SK-N-MC (cell line): ENCODE data around the gene HMCES.
"Not testable (repeated sequence)": the region's sequence is repeated elsewhere in the genome, so short reads cannot be mapped to it uniquely, and the experiment has no call there.

Source experiments
- DNase-seq: peaks from one replicate; pipeline ENCODE4 v3.0.0-alpha.2; 2011; ENCODE audit warnings: low read depth, low spot score
- H3K27ac ChIP-seq: fragments of 200-600 bp; sonication (generic); 2 replicates; pipeline ENCODE4 v1.5.1; 2016; ENCODE audit warnings: mixed run types
- H3K36me3 ChIP-seq: fragments of 200-600 bp; sonication (generic); 2 replicates; pipeline ENCODE4 v1.6.1; 2017; ENCODE audit warnings: antibody characterized with exemption, low read length, mixed read lengths; ENCODE audit not compliant: insufficient read depth
- H3K4me3 ChIP-seq: fragments of 200-600 bp; sonication (generic); 2 replicates; pipeline ENCODE4 v1.5.1; 2016
- H3K9ac ChIP-seq: fragments of 200-600 bp; sonication (generic); 2 replicates; pipeline ENCODE4 v1.8.0; 2017; ENCODE audit warnings: mixed run types, mixed read lengths; ENCODE audit not compliant: insufficient read length
- H3K9me3 ChIP-seq: fragments of 200-600 bp; sonication (generic); 2 replicates; pipeline ENCODE4 v1.6.1; 2017; ENCODE audit warnings: low read depth, mild to moderate bottlenecking, antibody characterized with exemption, low read length, moderate library complexity, mixed read lengths
- EZH2 ChIP-seq: fragments of 200-600 bp; sonication (generic); IDR thresholded peaks from one replicate; pipeline ENCODE4 v1.6.1; 2017; ENCODE audit warnings: antibody characterized with exemption
- FOXP2 ChIP-seq: optimal IDR thresholded peaks from 2 replicates; pipeline ENCODE3; 2011; ENCODE audit warnings: mild to moderate bottlenecking, moderate library complexity; ENCODE audit not compliant: insufficient read depth; ENCODE audit errors: extremely low read length, control extremely low read depth
- POLR2AphosphoS5 ChIP-seq: IDR thresholded peaks from 2 replicates; pipeline ENCODE4 v1.6.1; 2012; ENCODE audit warnings: mild to moderate bottlenecking, low read depth, low read length, borderline replicate concordance

The HMCES gene

DNA sequence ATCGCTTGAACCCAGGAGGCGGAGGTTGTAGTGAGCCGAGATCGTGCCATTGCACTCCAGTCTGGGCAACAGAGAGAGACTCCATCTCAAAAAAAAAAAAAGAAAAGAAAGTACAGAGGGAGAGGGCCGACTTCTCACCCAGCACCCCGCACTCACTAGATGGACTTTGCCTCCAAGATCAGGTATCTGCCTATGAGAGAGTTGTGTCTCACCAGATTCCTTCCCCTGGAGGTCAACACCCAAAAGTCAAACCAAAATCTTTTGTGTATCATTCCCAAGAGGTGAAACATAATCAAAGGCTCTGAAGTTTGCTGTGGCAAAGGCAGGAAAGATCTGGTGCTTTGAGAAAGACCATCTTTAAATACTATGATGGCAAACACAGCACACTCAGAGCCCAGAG lies 51.2 kb downstream of the HMCES start:
- Histone ChIP-seq H3K36me3 (no peaks in the 10 kb centered on the region), H3K9me3 (no peaks in the 10 kb centered on the region), H3K9ac (no peak overlapping the region), H3K4me3 (no peak overlapping the region), H3K27ac (no peak overlapping the region)
- DNase-seq: no peak
- TF ChIP-seq EZH2 (no peak), FOXP2 (no peak), POLR2AphosphoS5 (no peak)

GRCh38 chr3:129330409-129330808 lies 51.7 kb downstream of the HMCES start:
- Histone ChIP-seq H3K9ac (no peak overlapping the region), H3K36me3 (no peaks in the 10 kb centered on the region), H3K4me3 (no peak overlapping the region), H3K9me3 (no peaks in the 10 kb centered on the region), H3K27ac (no peak overlapping the region)
- DNase-seq: no peak
- TF ChIP-seq POLR2AphosphoS5 (no peak), FOXP2 (no peak), EZH2 (no peak)

DNA sequence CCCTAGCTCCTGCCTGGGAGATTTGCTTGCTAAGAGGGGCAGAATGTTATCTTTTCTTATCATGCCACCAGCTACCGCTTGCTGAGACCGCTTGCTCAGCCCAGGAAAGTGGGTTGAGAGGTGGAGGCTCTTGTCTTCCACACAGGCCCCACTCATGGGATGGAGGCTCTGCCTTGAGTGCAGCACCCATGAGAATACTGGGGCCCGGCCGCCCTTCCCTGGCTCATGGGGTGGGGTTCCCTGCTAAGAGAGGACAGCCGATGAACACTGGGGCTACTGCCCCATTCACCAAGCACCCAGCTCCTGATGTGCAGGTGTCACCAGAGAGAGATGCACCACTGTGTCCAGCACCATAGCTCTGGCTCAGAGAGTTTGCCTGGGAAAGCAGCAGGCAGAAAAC lies 55.2 kb downstream of the HMCES start:
- no peaks in the 10 kb centered on the region for H3K36me3 ChIP-seq
- H3K9me3 ChIP-seq: no peaks in the 10 kb centered on the region
- no peak for TF ChIP-seq FOXP2
- TF ChIP-seq EZH2: no peak
- no peak for TF ChIP-seq POLR2AphosphoS5

GRCh38 chr3:129336093-129336706 lies 57.5 kb downstream of the HMCES start:
- Histone ChIP-seq H3K9me3 (no peaks in the 10 kb centered on the region), H3K27ac (no peak overlapping the region), H3K4me3 (no peak overlapping the region), H3K9ac (no peak overlapping the region), H3K36me3 (no peaks in the 10 kb centered on the region)
- no peak for DNase-seq
- TF ChIP-seq POLR2AphosphoS5 (no peak), FOXP2 (no peak), EZH2 (no peak)

More for the DNA sequence above, 55.2 kb downstream of the HMCES start:
- Histone ChIP-seq H3K27ac (no peak overlapping the region), H3K4me3 (no peak overlapping the region), H3K9ac (no peak overlapping the region)
- no peak for DNase-seq

DNA sequence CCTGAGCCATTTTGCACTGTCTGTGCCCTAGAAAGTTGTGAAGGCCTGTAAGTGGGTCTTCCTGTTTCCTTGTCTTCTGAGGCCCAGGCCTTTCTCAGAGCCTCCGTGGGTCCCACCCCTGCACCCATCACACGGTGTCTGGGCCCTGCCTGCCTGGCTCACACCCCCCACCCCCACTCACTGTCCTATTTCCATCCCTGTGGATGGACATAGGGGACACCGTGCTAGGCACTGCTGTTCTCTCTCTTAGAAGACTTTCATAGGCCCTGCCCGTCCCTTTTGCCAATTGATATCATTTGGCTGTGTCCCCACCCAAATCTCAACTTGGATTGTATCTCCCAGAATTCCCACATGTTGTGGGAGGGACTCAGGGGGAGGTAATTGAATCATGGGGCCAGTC lies 59.0 kb downstream of the HMCES start:
- DNase-seq, H3K4me3 ChIP-seq, H3K9ac ChIP-seq, H3K36me3 ChIP-seq, H3K27ac ChIP-seq, H3K9me3 ChIP-seq: not testable (repeated sequence)

- H3K27ac ChIP-seq, DNase-seq, H3K9ac ChIP-seq, H3K4me3 ChIP-seq, H3K9me3 ChIP-seq, H3K36me3 ChIP-seq: not testable (repeated sequence)
Observed at GRCh38 chr3:129339186-129339585, 60.5 kb downstream of the HMCES start.

DNA sequence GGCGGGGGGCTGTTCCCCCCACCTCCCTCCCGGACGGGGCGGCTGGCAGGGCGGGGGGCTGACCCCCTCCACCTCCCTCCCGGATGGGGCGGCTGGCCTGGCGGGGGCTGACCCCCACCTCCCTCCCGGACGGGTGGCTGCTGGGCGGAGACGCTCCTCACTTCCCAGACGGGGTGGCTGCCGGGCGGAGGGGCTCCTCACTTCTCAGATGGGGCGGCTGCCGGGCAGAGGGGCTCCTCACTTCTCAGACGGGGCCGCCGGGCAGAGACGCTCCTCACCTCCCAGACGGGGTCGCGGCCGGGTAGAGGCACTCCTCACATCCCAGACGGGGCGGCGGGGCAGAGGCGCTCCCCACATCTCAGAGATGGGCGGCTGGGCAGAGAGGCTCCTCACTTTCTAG lies 61.2 kb downstream of the HMCES start:
- not testable (repeated sequence) for H3K27ac ChIP-seq, H3K36me3 ChIP-seq, H3K4me3 ChIP-seq, DNase-seq, H3K9me3 ChIP-seq, H3K9ac ChIP-seq

DNA sequence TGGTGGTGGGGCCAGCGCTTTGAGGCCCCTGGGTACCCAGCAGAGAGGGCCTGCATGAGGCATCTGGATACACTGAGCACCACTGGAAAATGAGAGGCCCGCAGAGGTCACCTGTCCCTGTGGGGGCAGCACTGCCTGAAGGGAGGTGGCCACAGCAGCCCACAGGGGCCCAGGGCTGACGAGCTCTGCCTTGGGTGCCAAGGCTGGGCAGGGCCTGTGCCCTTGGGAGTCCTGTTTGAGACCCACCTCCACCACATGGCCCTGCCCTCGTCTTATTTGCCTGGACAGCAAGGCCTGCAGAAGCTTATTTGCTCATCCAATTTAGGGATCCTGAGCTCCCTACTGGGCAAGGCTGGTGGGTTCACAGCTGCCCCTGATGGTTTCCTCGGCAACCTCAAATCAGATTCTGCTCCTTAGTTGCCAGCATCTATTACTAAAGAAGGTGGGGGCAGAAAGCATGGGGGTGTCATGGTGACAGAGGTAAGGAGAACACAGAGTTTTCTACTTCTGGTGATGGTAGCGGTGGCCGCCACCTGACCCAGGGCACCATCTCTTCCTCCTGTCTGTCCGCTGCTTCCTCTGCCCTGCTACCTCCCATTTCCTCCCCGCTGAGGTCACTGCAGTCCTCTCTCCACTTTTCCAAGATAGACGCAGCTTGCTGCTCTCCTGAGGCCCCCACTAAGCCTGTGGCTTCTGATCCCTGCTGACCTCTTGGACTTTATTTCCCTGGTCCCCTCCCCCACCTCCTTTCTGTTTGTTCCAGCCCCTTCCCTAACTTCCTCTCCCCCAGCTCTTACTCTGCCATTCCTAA lies 62.9 kb downstream of the HMCES start:
- no peak overlapping the region for H3K4me3 ChIP-seq
- no peak overlapping the region for H3K27ac ChIP-seq
- no peaks in the 10 kb centered on the region for H3K9me3 ChIP-seq
- H3K36me3 ChIP-seq: no peaks in the 10 kb centered on the region
- DNase-seq: no peak
- no peak for TF ChIP-seq EZH2
- no peak overlapping the region for H3K9ac ChIP-seq

DNA sequence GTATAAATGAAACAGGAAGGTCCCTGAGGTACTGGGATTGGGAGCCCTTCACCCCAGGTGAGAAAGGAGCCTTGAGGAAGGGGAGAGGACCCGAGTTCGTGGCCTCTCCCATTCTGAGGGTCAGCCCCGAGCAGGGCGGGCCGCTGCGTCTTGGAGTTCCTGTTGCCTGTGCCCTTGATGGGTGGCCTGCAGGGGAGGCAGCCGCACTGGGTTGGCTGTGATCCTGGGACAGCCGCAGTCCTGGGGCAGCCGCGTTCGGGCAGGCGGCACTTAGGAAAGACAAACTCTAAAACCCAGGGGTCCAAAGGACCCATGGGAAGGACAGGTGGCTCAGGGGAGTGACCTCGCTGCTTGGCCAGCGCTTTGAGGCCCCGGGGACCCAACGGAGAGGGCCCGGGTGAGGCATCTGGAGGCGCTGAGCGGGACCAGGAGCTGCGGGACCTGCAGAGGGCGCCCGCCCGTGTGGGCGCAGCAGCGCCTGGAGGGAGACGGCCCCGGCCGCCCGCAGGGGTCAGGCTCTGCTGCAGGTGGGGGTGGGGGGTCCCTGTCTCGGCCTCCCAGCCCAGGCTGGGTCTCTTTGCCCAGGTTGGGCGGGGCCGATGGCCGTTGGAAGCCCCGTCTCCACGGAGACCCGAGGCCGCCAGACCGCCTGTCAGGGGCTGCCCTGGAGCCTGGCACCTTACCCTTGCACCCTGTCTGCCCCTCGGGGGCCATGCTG lies 65.1 kb downstream of the HMCES start:
- no peak for TF ChIP-seq FOXP2
- TF ChIP-seq POLR2AphosphoS5: no peak
- no peak for TF ChIP-seq EZH2
- H3K36me3 ChIP-seq: no peaks in the 10 kb centered on the region
- no peaks in the 10 kb centered on the region for H3K9me3 ChIP-seq
- no peak overlapping the region for H3K4me3 ChIP-seq
- H3K9ac ChIP-seq: no peak overlapping the region
- no peak for DNase-seq
- H3K27ac ChIP-seq: no peak overlapping the region
